GM21360 (cell line): ENCODE results near the gene CELSR3.

Experiments
- ATAC-seq: cut with Tn5 transposase; IDR thresholded peaks from one replicate; pipeline ENCODE4 v1.9.1; 2021; ENCODE audit warnings: mild to moderate bottlenecking, moderate library complexity; ENCODE audit not compliant: unreplicated experiment

CELSR3 gene

DNA sequence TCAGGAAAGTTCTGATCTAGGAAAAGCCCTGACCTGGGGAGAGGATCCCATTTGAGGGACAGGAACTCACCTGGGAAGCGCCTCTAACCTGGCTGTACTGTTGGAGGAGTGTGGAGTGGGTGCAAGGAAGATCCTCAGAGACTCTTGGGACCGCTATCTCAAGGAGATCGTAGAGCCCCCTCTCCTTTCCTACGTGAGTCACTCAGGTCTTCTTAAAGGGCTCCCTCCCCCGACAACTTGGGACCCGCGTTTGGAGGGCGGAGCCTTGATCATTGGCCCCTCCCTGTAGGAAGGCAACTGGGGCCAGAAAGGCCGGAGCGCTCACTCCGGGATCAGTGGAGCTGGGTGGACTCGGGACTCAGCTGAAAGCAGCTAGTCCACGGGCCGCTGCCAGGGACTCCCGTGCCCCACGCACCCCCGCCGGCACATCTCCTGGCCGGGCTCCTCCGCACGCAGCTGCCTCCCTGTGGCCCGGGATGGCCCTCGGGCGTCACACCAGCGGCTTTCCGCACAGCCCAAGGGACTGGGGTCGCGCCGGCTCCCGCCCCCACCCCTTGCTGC, 27.9 kb downstream of the CELSR3 start:
- ATAC-seq = peak; percentile 23

GRCh38 chr3:48633743-48634142, 28.9 kb downstream of the CELSR3 start:
- ATAC-seq = no peak

GRCh38 chr3:48633256-48633655, 29.4 kb downstream of the CELSR3 start:
- ATAC-seq = no peak

DNA sequence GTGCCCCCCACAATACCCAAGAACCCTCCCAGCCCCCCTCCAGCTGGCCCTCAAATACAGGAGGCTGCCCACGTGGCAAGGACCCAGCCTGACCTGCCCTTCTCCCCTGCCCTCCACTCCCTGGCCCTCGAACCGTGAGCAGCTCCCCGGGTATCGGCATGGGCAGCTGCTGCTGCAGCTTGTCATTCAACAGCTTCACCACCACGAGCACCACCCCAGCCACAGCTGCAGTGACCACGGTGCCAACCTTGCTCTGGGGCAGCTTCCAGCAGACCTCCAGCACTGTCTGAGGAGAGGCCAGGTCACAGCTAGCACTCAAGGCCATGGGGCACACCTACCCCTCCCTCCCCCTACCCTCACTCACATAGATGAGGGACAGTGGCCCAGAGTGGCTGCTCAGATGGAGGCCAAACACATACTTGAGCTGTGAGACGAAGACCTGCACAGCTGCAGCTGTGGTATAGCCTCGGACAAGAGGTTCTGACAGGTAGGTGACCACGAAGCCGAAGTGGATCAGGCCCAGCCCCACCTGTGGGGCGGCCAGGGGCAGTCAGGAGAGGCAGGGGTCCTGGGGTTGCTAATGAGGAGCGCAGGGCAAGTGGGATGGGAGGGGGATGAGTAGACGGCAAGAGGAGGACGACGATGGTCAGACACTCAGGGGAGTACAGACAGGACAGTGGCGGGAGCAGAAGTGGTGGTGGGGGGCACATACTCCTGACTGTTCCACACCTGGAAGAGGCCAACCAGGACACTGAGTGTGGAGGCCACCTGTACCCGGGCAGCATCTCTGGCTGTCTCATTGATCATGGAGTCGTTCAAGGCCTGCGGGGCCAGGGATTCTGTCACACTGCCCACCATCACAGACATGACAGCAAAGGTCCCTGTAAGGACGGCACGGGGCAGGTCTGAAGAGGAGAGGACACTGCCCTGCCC, 30.9 kb downstream of the CELSR3 start:
- ATAC-seq = no peak

GRCh38 chr3:48630833-48631232, 31.9 kb downstream of the CELSR3 start:
- ATAC-seq = no peak

- no peak for ATAC-seq
Measured at GRCh38 chr3:48630407-48630806, 32.3 kb downstream of the CELSR3 start.

- no peak for ATAC-seq
Measured at GRCh38 chr3:48629894-48630293, 32.8 kb downstream of the CELSR3 start.

DNA sequence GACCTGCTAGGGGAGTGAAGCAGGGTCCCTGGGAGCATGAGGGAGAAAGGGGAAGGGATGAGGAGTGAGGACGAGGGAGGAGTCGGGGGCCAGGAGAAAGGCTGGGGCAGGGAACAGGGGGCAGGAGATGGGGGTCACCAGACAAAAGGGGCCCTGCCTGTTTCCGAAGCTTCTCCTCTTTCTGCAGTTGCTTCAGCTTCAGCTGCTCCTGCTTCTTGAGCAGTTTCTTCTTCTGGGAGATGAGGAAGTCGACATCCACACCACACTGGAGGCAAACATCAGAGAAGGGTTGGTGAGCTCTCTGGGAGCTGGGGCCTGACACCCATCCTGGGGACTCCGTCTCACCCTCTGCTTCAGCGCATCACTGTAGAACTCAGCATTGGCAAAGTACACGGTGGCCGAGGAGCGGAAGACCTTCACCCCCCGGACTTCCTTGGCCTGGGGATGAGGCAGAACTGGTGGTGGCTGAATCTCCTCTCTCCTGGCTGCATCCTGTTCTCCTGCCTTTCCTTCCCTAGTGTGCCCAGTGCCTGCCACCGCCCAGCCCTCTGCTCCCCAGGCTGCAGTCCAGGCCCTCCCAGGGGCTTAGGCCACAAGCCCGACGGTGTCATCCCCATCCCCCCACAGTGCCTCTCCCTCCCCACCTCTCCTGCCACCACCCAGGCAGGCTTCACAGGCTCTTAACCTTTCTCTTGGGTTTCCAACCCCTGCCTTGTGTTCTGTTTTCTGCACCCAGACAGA, 34.2 kb downstream of the CELSR3 start:
- ATAC-seq = no peak

DNA sequence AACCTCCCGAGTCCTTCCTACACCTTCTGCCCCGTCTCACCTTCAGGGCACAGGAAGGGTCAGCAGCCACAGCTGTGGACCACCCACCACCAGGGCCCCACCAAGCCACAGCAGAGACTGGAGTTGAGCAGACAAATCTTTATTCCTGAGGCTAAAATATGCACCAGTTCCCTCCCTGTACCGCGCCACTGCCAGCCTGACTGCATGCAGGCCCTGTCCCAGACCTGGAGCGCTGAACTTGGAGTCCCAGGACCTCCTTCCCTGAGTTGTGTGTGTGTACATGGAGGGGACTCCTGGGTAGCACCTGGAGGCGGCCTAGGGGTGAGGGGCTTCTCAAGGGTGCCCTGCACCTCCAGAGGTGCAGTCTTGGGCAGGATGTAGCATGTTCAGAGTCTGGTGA, 37.1 kb downstream of the CELSR3 start:
- no peak for ATAC-seq

GRCh38 chr3:48624767-48625166, 37.9 kb downstream of the CELSR3 start:
- ATAC-seq = no peak

DNA sequence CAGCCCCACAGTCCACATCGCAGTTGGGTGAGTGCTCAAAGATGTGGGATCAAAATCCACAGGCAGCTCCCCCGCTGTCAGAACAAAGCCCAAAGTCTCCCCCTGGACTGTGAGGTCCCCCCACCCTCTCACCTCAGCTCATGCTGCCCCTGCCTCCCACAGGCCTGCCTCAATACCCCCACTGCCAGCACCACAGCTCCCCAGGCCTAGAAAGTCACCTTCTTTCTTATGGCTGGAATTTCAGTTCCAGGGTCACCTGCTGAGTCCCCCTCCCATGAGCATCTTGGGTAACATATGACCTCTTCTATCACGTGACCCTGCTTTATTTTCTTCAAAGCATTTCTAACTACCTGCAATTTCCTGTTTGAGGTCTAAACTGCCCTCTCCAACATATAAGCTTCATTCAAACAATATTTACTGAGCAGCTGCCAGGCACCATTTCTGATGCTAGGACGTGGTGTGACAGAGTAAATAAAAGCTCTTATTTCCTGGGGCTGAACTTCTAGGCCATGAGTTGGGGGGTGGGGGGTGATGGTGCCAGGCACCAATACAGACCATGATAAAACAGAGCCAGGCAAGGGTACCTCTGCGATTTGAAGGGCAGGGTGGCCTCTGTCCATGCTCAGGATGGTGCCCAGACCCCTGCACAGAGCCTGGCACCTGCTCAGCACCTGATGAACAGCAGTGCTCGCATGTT, 38.7 kb downstream of the CELSR3 start:
- ATAC-seq = no peak

DNA sequence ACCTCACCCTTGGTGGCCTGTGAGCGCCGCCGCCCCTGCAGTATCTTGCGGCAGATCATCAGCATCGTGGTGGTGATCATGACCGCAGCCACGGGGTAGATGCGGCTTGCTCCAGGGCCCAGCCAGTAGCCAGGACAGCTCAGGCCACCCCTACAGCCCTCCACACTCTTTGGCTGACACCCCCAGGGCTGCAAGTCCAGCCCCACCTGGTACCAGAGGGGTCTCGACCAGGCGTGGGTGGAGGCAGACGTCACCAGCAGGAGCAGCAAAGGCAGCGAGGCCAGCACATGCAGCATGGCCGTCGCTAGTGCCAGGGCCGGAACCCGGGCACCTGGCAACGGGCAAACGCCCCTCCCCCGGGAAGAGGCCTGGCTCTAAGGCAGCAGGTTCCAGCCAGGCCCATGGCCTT, 41.2 kb downstream of the CELSR3 start, which contains the start of gene TMEM89:
Gene TMEM89 (minus strand): TSS at position 309 of the 409 bp plus-strand sequence. CDS start 13 bp downstream, at position 296.
- ATAC-seq = no peak

- no peak for ATAC-seq
Measured at GRCh38 chr3:48619541-48620524, 42.9 kb downstream of the CELSR3 start.

- no peak for ATAC-seq
Measured at GRCh38 chr3:48617559-48617958, 45.1 kb downstream of the CELSR3 start.

- ATAC-seq = no peak
Measured at GRCh38 chr3:48614044-48614443, 48.6 kb downstream of the CELSR3 start.

- ATAC-seq = no peak
Measured at GRCh38 chr3:48612309-48612708, 50.4 kb downstream of the CELSR3 start.

DNA sequence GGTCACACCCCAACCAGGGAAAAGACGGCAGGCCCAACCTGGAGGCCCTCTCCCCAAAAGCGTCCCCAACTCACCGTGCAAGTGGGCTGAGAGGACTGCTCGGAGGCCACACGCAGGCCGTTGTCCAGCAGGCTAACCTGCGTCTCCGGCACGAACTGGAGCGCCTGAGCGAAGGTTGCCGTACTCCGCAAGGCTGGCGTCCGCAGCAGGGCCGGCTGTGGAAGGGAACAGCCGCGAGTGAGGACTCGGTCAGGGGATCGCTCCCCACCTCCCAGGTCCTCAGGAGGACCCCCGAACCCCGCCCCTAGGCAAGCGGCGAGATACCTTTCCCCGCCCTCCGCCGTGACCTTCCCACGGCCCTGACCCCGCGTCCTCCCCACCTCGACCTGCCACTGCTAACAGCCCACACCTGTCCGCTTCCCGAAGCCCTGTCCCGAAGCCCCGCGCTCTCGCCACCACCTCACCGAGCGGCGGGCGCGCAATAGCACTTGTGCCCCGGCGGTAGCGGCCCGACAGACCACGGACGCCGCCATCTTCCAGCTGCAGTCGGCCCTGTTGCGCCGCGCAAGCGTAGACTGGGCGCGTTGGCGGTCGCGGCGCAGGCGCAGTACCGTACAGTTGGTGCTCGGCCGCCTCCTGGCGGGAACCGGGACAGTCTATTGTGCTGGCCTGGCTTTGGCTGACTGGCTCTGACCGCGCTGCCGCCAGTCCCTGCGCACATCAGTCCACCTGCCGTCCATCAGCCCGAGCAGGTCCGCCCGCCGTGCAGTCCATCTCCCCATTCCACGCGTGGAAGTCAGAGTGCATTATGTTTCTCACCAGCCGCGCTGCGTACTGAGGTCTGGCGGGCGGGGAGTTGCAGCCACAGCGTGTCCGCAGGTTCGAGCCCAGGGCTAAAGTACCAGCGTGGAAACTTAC, 53.3 kb downstream of the CELSR3 start, which contains the start of gene UQCRC1:
Gene UQCRC1 (minus strand): TSS at position 559 of the 918 bp plus-strand sequence. CDS start 26 bp downstream, at position 533.
- peak; percentile 93 for ATAC-seq

GRCh38 chr3:48607519-48607918, 55.2 kb downstream of the CELSR3 start:
- ATAC-seq = no peak

- no peak for ATAC-seq
Measured at GRCh38 chr3:48601622-48601994, 61.1 kb downstream of the CELSR3 start.
